ENCODE measurements around the gene OR6B1.

Gene OR6B1

DNA sequence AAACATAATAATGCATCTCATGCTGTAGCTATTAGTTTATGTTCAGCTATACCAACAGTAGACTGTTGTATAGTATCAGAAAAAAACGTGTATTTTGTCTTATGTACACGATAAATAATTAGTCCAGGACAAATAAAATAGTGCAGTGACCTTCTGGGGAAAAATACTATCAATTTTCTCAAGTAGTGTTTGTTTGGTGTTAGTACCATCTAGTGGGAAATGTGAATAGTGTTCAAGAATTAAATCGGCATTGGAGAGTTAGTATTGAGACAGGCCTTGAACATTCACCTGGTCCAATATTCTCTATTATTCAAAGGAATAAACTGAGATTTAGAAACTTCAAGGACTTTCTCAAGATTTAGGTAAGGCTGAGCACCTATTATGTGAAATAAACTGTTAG is 26.9 kb downstream of the OR6B1 start:
- no peak overlapping the region for H2AFZ ChIP-seq (ENCODE audit: low read length)

DNA sequence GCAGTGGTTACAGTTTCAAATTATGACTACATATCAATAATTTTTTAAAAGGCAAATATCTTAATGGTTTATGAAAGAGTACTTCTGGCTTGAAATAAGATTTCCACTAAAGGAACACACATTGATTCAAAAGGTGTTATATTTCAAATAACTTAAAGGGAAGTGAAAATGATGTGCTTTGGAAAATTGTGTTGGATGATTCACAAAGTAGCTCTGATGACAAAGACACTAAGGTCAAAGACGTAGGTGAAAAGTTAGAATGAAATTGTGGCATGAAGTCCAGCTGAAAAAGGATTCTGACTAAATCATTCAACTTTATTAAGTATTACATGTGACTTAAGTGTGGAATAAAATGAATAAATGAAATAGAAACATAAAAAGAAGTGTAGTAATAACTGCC is 27.9 kb downstream of the OR6B1 start:
- TF ChIP-seq EZH2phosphoT487 (IDR thresholded peaks at IDR 0.05; ENCODE audit: low read length) = no peak
- TF ChIP-seq EZH2 (optimal IDR thresholded peaks at IDR 0.05; ENCODE audit: low read depth, low read length) = no peak
- TF ChIP-seq, protein P1, sequence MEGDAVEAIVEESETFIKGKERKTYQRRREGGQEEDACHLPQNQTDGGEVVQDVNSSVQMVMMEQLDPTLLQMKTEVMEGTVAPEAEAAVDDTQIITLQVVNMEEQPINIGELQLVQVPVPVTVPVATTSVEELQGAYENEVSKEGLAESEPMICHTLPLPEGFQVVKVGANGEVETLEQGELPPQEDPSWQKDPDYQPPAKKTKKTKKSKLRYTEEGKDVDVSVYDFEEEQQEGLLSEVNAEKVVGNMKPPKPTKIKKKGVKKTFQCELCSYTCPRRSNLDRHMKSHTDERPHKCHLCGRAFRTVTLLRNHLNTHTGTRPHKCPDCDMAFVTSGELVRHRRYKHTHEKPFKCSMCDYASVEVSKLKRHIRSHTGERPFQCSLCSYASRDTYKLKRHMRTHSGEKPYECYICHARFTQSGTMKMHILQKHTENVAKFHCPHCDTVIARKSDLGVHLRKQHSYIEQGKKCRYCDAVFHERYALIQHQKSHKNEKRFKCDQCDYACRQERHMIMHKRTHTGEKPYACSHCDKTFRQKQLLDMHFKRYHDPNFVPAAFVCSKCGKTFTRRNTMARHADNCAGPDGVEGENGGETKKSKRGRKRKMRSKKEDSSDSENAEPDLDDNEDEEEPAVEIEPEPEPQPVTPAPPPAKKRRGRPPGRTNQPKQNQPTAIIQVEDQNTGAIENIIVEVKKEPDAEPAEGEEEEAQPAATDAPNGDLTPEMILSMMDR (IDR thresholded peaks at IDR 0.05; ENCODE audit: low read length) = no peak
- no peak for DNase-seq
- no peaks in the 10 kb centered on the region for H4K20me1 ChIP-seq (ENCODE audit: insufficient read depth, low read length)
- H3K27me3 ChIP-seq (replicated peaks; ENCODE audit: insufficient read depth, low read length) = no peaks in the 10 kb centered on the region
- H2AFZ ChIP-seq (ENCODE audit: low read length) = no peak overlapping the region
- H3K36me3 ChIP-seq (replicated peaks; ENCODE audit: insufficient read depth, low read length) = no peaks in the 10 kb centered on the region
- no peaks in the 10 kb centered on the region for H3F3A ChIP-seq (ENCODE audit: insufficient read depth, low read length)
- H3K9me3 ChIP-seq (replicated peaks; ENCODE audit: insufficient read depth, low read length) = no peaks in the 10 kb centered on the region
- H3K4me1 ChIP-seq (ENCODE audit: low read length) = no peaks in the 10 kb centered on the region
- H3K79me2 ChIP-seq (ENCODE audit: low read length) = no peaks in the 10 kb centered on the region
- no peak overlapping the region for H3K4me3 ChIP-seq (ENCODE audit: low read length)
- no peak overlapping the region for H3K9ac ChIP-seq (ENCODE audit: low read length)
- H3K9me2 ChIP-seq (replicated peaks; ENCODE audit: insufficient read depth, low read length) = no peaks in the 10 kb centered on the region
- H3K4me2 ChIP-seq (ENCODE audit: low read depth, low read length) = no peak overlapping the region
- no peak overlapping the region for H3K27ac ChIP-seq (ENCODE audit: low read length)

More for the DNA sequence above, 26.9 kb downstream of the OR6B1 start:
- H3K27me3 ChIP-seq (replicated peaks; ENCODE audit: insufficient read depth, low read length) = no peaks in the 10 kb centered on the region
- no peak for TF ChIP-seq EZH2phosphoT487 (IDR thresholded peaks at IDR 0.05; ENCODE audit: low read length)
- TF ChIP-seq EZH2 (optimal IDR thresholded peaks at IDR 0.05; ENCODE audit: low read depth, low read length) = no peak
- TF ChIP-seq, protein P1 (IDR thresholded peaks at IDR 0.05; ENCODE audit: low read length) = peak; percentile 26; the same call in 1 of the 2 replicates
- no peaks in the 10 kb centered on the region for H3K79me2 ChIP-seq (ENCODE audit: low read length)
- no peak overlapping the region for H3K4me3 ChIP-seq (ENCODE audit: low read length)
- H3K4me2 ChIP-seq (ENCODE audit: low read depth, low read length) = no peak overlapping the region
- H3F3A ChIP-seq (ENCODE audit: insufficient read depth, low read length) = no peaks in the 10 kb centered on the region
- no peaks in the 10 kb centered on the region for H3K36me3 ChIP-seq (replicated peaks; ENCODE audit: insufficient read depth, low read length)
- DNase-seq = peak; percentile 30
- no peak overlapping the region for H3K27ac ChIP-seq (ENCODE audit: low read length)
- no peaks in the 10 kb centered on the region for H3K9me2 ChIP-seq (replicated peaks; ENCODE audit: insufficient read depth, low read length)
- H4K20me1 ChIP-seq (ENCODE audit: insufficient read depth, low read length) = no peaks in the 10 kb centered on the region
- no peak overlapping the region for H3K9ac ChIP-seq (ENCODE audit: low read length)
- H3K9me3 ChIP-seq (replicated peaks; ENCODE audit: insufficient read depth, low read length) = no peaks in the 10 kb centered on the region
- H3K4me1 ChIP-seq (ENCODE audit: low read length) = no peaks in the 10 kb centered on the region

DNA sequence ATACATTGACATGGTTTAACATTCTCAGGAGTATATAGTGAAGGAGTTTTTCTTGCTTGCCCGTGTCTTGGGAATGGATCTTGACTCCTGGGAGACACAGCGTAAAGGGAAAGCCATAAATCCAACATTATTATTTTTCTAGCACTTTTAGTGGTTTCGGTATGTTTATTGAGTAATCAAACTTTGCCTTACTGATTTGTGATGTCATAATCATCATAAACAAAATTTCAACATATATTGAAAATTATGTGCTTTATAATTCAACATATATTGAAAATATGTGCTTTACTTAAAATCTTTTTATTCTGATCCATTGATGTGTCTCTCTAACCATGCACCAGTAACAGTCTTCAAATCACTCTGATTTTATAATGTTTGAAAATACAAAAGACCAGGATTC is 28.4 kb downstream of the OR6B1 start:
- no peaks in the 10 kb centered on the region for H3K9me3 ChIP-seq (replicated peaks; ENCODE audit: insufficient read depth, low read length)
- H3K27ac ChIP-seq (ENCODE audit: low read length) = no peak overlapping the region
- H4K20me1 ChIP-seq (ENCODE audit: insufficient read depth, low read length) = no peaks in the 10 kb centered on the region
- H3K79me2 ChIP-seq (ENCODE audit: low read length) = no peaks in the 10 kb centered on the region
- H3K36me3 ChIP-seq (replicated peaks; ENCODE audit: insufficient read depth, low read length) = no peaks in the 10 kb centered on the region
- DNase-seq = no peak
- H2AFZ ChIP-seq (ENCODE audit: low read length) = no peak overlapping the region
- no peak overlapping the region for H3K4me3 ChIP-seq (ENCODE audit: low read length)
- H3K4me2 ChIP-seq (ENCODE audit: low read depth, low read length) = no peak overlapping the region
- H3K4me1 ChIP-seq (ENCODE audit: low read length) = no peaks in the 10 kb centered on the region
- TF ChIP-seq, protein P1 (IDR thresholded peaks at IDR 0.05; ENCODE audit: low read length) = no peak
- TF ChIP-seq EZH2phosphoT487 (IDR thresholded peaks at IDR 0.05; ENCODE audit: low read length) = no peak
- no peak for TF ChIP-seq EZH2 (optimal IDR thresholded peaks at IDR 0.05; ENCODE audit: low read depth, low read length)
- H3F3A ChIP-seq (ENCODE audit: insufficient read depth, low read length) = no peaks in the 10 kb centered on the region
- H3K27me3 ChIP-seq (replicated peaks; ENCODE audit: insufficient read depth, low read length) = no peaks in the 10 kb centered on the region
- no peaks in the 10 kb centered on the region for H3K9me2 ChIP-seq (replicated peaks; ENCODE audit: insufficient read depth, low read length)
- H3K9ac ChIP-seq (ENCODE audit: low read length) = no peak overlapping the region

All from MM.1S (cell line).